Body of pancreas (tissue), 4 donors: ENCODE measurements around the gene CAPZA2.

Source experiments
- POLR2A ChIP-seq, 3 donors: fragments of 450-650 bp; IDR thresholded peaks; one replicate each; pipeline ENCODE4 v1.6.1; 2016; ENCODE audit warnings: antibody characterized with exemption in 3 of 3, mild to moderate bottlenecking in 2 of 3
- TF ChIP-seq, protein P1 (sequence below), 7 experiments: fragments of 450-650 bp in 4 of 7; fragments of 200-600 bp in 3 of 7; sonication (generic) in 3 of 7; IDR thresholded peaks; one replicate each; pipeline ENCODE4 v1.5.1; 2016 to 2019; ENCODE audit warnings: antibody characterized with exemption in 7 of 7

DNA sequence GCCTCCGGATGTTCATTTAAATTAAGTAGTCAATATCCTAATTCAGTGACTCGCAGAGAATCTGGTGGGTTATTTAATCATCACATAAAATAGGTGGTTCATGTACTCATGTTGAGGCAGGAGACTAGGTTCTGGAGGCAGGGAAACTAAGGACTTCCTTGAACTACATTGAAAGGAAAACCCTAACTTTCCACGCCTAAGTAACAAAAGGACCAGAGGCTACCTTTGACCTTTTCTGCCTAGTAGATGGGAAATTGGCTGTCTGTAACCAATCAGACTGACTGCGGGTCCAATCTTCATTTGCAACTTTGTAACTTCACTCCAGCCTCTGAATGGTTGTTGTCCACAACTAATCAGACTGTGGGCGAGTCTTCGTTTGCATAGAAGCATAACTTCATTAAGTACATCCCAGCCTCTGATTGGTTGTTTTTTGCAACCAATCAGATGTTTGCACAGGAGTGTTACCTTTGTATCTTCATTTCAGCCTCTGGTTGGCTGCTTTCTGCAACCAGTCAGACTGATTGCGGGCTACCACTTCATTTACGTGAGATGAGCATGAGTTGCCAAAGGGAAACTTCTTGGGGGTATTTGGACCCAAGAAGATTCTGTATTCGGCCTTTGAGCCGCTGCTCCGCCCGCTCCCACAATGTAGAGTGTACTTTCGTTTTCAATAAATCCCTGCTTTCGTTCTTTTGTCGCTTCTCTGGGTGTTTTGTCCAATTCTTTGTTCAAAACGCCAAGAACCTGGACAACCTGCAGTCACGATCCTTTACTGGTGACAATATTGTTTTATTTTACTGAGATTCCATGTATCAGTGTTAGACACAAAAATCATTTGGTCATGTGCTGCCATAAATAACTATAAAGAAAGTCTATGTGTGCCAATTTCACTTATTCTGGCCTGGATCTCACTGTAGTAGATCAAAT is 89.2 kb downstream of the CAPZA2 start:
- TF ChIP-seq, protein P1, sequence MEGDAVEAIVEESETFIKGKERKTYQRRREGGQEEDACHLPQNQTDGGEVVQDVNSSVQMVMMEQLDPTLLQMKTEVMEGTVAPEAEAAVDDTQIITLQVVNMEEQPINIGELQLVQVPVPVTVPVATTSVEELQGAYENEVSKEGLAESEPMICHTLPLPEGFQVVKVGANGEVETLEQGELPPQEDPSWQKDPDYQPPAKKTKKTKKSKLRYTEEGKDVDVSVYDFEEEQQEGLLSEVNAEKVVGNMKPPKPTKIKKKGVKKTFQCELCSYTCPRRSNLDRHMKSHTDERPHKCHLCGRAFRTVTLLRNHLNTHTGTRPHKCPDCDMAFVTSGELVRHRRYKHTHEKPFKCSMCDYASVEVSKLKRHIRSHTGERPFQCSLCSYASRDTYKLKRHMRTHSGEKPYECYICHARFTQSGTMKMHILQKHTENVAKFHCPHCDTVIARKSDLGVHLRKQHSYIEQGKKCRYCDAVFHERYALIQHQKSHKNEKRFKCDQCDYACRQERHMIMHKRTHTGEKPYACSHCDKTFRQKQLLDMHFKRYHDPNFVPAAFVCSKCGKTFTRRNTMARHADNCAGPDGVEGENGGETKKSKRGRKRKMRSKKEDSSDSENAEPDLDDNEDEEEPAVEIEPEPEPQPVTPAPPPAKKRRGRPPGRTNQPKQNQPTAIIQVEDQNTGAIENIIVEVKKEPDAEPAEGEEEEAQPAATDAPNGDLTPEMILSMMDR (IDR thresholded peaks at IDR 0.05), result no peak
- no peak for TF ChIP-seq POLR2A (IDR thresholded peaks at IDR 0.05)
